NCI-H446 (cell line): ENCODE data around the gene PTK7.
"Not testable (repeated sequence)": the region's sequence is repeated elsewhere in the genome, so short reads cannot be mapped to it uniquely, and the experiment has no call there.

ENCODE experiments used
- DNase-seq, 2 experiments: peaks; one replicate each; lab custom pipeline; 2025; lab: John Stamatoyannopoulos, UW

Gene PTK7

DNA sequence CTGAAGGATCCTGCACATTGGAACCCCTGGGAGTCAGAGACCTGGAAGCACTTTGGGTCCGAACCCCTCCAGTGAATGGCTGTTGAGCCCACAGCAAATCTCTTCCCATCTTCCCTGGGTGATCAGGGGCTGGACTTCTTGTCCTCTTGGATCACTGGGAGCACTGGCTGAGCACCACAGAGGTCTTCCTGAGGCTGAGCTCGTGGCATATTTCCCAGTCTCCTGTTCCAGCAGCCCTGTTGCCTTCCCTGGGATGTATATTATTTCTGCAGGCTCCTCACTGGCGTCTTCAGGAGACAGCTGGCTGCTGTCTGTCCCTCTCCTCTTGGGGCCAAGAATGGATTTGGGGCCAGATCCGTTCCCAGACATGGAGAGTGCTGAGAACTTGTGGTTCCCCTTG is 43.4 kb downstream of the PTK7 start:
- peak in 1 of 2 experiments; percentile 74 for DNase-seq

DNA sequence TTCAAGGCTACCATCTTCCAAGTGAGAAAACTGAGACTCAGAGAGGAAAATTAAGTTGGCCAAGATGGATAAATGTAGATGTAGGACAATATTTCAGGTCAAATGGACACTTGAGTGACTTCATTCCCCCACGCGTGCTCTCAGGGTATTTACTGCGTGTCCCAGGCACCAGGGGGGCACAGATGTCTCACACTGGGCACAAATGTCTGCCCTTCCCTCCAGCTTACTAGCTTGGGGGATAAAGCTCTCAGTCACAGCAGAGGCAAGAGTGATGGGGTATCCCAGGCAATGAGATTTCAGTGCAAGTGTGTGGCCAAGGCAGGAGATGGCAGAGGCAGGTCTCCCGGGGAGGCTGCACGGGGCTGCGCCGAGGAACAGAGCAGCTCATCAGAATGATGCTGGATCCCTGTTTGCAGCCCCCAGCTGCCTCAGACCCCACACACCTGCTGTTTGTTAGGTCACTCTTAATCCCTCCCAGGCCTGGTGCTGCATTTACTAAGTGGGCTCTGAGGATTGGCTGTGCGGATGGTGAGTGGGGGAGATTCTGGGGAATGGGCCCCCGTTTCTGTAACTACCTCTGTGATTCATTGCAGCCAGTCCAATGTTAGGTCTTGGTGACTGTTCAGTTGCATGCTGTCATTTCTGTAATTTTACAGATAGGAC is 44.1 kb downstream of the PTK7 start:
- no peak for DNase-seq

DNA sequence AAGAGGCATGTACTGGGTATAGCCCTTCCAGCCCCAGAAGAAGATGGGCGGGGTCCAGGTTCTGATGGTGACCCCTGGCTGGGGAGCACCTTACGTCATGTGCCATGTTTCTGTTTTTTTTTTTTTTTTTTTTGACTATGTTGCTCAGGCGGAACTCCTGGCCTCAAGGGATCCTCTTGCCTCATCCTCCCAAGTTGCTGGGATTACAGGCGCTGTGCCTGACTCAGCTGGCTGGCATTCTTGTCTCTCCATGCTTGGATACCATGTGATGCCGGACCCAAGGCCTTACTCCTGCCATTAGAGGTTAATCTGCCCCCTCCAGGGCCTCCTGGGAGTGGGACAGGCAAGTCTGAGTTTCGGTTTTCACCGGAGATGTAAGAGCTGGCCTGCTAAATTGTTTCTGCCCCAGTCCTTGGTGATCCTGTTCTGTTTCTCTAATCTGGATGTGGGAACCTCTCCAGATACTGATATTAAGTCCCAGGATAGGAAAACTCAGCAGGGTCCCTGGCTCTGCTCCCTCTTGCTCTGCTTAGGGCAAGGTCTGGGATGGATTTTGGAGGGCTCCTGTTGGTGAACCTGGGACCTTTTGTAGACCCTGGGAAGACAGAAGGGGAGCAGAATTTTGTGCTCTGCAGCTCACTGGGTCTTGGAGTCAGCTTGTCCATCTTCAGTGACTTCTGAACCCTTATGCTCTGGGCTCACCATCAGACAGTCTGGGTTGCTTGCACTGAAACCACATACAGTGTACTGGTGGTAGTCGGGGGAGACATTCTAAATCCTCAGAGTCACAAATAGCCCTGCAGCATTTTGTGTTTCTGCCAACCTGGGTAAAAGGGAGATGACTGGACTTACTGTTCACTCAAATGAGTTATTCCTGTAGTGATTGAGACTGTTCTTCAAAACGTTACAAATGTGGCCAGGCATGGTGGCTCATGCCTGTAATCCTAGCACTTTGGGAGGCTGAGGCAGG is 45.1 kb downstream of the PTK7 start:
- DNase-seq: peak; percentile 74

- no peak for DNase-seq
Measured at GRCh38 chr6:43122146-43122545, 46.0 kb downstream of the PTK7 start.

GRCh38 chr6:43123461-43124314 is 47.6 kb downstream of the PTK7 start:
- peak; percentile 86 to 95 for DNase-seq

GRCh38 chr6:43124481-43124880 is 48.4 kb downstream of the PTK7 start:
- peak in 1 of 2 experiments; percentile 33 for DNase-seq

GRCh38 chr6:43125119-43125518 is 49.0 kb downstream of the PTK7 start:
- DNase-seq: no peak

DNA sequence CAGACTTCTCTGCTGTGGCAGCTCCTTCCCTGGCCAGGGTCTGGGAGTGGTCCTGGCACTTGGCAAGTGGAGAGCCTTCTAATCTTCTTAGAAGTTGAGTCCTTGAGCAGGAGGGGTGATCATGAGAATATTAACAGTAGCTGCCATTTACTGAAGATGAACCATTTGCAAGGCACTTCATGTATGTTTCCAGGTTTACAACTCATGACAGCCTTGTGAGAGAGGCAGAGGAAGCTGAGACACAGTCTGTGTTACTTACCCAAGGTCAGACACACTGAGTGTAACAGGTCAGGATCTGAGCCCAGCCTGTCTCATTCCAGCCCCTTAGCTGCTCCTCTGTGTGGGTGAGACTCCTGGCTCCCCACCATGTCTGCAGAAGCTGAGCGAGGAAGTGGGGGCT is 49.4 kb downstream of the PTK7 start:
- DNase-seq: no peak

DNA sequence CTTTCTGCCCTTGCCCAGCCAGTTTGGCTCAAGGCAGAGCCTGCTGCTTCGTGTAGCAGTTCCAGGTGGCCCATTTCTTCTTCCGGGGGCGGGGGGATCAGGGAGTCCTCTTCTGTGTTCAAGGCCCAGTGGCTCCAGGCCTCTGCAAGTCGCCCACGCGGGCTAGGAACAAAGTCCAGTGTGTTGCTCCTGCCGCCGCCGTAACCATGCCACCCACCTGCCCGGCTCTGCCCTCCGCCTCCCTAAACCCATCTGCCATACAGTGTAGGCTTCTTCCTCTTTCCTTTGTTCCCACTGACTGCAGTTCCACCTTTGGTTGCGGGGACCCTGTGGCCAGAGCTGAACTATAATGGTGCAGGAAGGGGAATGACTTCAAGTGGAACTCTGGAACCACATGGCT is 51.1 kb downstream of the PTK7 start:
- DNase-seq: no peak

DNA sequence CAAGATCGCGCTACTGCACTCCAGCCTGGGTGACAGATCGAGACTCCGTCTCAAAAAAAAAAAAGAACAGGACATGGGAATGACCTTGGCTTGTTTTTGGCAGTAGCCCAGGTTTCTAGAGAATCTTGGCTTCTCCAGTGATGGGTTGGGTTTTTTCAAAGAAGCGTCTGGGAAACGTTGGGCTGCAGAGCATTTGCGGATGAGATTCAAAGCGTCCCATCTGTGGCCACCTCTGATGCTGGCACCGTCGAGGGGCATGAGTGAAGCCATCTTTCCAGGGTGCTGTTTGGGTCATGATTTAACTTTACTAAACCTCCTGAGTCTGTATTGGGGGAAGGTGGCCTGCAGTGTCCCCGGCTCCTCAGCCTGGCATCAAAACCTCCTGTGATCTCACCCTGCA is 51.8 kb downstream of the PTK7 start:
- peak; percentile 62 to 90 for DNase-seq

DNA sequence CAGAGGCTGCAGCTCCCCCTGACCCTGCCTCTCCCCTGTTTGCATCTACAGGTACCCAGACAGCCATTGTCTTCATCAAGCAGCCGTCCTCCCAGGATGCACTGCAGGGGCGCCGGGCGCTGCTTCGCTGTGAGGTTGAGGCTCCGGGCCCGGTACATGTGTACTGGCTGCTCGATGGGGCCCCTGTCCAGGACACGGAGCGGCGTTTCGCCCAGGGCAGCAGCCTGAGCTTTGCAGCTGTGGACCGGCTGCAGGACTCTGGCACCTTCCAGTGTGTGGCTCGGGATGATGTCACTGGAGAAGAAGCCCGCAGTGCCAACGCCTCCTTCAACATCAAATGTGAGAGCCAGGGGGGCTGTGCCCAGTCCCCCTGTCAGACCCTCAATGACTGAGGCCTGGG is 52.8 kb downstream of the PTK7 start:
- DNase-seq: no peak

DNA sequence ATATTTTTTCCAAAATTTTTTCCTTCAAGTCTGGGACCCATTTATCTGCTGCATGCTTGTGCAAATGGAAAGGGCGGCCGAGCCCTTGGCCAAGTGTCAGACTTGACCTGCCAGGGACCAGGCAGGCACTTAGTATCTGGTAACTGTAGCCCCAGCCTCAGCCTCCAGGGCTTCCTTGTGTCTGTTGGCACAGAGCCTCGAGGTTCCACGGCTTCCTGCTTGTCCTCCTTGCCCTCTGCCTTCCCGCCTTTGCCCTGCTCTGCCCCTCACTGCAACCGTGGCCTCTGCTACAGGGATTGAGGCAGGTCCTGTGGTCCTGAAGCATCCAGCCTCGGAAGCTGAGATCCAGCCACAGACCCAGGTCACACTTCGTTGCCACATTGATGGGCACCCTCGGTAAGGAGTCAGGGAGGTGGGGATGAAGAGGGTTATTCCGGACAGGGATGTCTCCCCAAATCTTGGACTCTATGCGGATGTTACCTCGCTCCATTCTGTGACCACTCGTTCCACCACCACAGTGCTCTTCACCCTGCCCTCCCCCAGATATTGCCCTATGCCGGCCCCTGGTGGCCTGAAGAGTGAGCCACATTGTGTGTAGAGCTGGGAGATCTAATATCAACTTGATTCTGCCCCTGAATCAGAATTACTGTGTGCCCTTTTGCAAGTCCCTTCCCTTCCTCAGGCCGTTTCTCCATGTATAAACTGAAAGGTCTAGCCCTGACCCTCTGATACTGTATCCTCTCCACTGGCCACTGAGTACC is 53.5 kb downstream of the PTK7 start:
- peak in 1 of 2 experiments; percentile 26 for DNase-seq

DNA sequence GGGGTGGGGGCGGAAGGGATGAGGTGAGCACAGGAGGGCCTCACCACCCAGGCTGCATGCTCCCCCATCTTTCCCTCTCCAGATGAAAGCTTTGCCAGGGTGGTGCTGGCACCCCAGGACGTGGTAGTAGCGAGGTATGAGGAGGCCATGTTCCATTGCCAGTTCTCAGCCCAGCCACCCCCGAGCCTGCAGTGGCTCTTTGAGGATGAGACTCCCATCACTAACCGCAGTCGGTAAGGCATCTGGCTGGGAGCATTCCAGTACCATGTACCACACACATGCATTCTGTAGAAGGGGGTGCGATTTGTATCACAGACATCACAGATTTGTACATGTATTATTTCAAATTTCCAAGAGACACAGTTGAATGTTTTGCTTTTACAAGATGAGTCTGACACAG is 54.3 kb downstream of the PTK7 start:
- DNase-seq: no peak

GRCh38 chr6:43131379-43131778 is 55.3 kb downstream of the PTK7 start:
- not testable (repeated sequence) for DNase-seq

GRCh38 chr6:43138267-43138666 is 62.2 kb downstream of the PTK7 start:
- DNase-seq: no peak

DNA sequence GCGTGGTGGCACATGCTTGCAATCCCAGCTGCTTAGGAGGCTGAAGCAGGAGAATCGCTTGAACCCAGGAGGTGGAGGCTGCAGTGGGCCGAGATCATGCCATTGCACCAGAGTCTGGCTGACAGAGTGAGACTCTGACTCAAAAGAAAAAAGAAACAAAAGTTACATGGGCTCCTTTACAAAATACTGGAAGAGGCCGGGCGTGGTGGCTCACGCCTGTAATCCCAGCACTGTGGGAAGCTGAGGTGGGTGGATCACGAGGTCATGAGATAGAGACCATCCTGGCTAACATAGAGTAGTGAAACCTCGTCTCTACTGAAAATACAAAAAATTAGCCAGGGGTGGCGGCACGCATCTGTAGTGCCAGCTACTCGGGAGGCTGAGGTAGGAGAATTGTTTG is 63.9 kb downstream of the PTK7 start:
- not testable (repeated sequence) for DNase-seq

GRCh38 chr6:43141644-43142043 is 65.5 kb downstream of the PTK7 start:
- no peak for DNase-seq

DNA sequence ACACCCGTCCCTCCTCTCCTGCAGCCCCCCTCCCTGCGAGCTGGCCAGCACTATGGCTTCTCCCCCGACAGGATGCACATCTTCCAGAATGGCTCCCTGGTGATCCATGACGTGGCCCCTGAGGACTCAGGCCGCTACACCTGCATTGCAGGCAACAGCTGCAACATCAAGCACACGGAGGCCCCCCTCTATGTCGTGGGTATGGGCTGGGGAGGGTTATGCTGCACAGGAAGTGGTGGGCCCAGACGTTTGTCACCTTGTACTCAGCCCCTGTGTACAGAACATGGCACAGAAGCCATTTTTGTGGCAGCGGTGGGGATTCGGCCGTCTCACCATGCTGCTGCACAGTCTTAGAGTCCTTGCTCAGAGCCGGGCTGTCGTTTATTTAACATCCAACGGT is 66.0 kb downstream of the PTK7 start:
- DNase-seq: no peak

DNA sequence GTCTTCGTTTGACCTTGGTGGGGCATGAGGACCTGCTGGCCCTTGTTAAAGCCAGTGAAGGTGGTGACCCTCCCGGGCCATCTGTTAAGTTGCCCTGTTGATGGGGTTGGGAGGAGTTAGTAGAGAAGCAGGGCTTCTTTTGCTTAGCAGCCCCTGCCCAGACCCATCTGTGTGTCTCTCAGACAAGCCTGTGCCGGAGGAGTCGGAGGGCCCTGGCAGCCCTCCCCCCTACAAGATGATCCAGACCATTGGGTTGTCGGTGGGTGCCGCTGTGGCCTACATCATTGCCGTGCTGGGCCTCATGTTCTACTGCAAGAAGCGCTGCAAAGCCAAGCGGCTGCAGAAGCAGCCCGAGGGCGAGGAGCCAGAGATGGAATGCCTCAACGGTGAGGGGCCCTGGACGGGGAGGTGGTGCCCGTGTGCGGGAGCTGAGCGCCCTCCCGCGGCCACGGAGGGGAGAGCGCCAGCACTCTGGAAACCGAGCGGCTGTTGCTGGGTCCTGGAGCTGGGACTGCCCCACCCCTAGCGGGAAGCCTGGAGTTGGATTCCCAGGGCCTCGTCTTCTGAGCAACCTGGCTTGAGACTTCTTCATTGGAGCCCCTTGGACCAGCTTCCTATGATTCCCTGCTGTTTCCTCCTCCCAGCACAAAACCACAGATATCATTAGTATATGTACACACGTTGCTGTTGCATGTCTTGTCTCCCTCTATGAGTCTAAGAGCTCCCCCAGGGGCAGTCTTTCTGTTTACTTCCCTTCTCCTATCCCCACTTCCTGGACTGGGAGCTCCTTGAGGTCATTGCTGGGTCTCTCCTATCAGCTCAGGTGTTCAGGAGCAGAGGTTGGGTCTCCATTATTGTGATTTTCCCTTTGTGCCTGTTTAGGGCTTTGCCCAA is 67.4 kb downstream of the PTK7 start:
- DNase-seq: peak; percentile 72 to 92

DNA sequence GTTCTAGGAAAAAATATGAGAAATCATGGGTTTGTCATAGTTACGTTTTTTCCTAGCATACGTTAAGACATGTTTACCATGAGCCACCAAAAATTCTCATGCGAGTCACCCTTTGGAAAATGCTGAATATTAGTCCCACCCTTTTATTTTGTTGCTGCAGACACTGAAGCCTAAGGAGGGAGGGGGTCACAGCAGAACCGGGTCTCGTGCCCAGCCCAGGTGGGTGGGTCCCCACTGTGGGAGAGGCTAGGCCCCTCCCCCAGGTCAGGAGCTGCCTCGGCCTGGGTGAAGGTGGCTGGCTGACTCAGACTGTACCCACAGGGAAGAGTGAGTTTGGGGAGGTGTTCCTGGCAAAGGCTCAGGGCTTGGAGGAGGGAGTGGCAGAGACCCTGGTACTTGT is 68.8 kb downstream of the PTK7 start:
- DNase-seq: no peak

DNA sequence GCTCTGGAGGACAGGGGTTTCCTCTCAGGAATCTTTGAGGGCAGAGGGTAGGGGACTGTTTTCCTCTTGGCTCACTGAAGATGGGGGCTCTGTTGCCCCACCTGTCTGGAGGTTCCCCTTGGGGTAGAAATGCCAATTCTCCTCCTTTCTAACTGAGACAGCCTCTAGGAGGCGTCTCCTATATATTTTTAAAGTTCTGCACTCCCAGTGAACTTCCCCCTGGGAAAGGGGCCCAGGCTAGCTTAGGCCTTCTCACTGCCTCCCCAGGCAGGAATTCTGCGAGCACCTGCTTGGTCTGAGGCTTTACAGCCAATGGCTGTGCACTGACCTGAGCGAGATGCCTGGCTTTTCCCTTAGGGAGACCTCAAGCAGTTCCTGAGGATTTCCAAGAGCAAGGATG is 70.1 kb downstream of the PTK7 start:
- no peak for DNase-seq
